Stimulated activated CD4-positive, alpha-beta T cell treated with anti-CD3 and anti-CD28 coated beads, Interleukin-1b, Interleukin-23, amount 100 ng/mL, for 1 hour (primary cell): ENCODE measurements around the gene EZH1.
A peak's percentile ranks its signal among the peaks of the same experiment; 100 is the strongest.
"Not testable (repeated sequence)": the region's sequence is repeated elsewhere in the genome, so short reads cannot be mapped to it uniquely, and the experiment has no call there.

Experiments used
- DNase-seq, 2 donors: peaks; one replicate each; pipeline ENCODE4 v3.0.0-alpha.2; 2020; ENCODE audit warnings: low read depth in 2 of 2

The EZH1 gene

GRCh38 chr17:42669977-42670788 is 74.7 kb downstream of the EZH1 start:
- no peak for DNase-seq

GRCh38 chr17:42669705-42669976 is 75.2 kb downstream of the EZH1 start:
- DNase-seq, result no peak

DNA sequence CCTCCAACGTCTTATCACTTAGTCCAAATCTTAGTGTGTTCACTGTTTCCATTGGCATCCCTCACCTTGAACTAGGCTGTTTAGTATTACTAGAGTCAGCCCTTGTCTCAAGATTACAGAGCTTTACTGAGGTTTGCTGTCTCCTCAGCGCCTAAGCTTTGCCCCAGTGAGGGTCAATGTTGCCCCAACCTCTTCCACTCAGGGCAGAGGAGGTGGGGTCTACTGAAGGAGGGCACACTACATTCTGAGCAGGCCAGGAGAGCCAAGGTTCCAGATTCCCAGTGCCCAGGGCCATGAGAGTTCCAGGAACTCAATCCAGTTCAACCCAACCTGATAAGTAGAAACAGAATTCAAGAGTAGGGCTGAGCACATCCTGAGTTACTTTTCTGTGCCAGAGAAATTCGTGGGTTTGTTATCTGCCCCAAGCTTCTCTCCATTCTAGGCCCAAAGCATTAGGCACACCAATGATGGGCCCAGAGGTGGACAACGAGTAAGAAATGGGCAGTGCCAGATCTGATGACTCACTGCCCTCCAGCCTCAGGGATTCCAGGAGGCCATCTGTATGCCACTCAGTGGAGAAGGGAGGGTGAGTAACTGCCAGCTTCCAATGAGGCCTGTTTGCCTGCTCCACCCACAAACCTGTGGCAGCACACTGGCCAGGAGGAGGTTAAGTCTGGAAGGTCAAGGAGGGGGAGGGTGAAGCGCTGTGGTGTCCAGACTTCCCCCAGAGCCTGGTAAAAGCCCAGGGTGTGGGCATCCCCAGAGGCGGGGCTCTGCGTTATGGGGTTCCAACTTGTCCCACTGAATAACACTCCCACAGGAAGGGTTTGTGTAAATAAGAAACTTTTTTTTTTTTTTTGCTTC is 77.5 kb downstream of the EZH1 start:
- no peak for DNase-seq

GRCh38 chr17:42666126-42666525 is 78.7 kb downstream of the EZH1 start:
- not testable (repeated sequence) for DNase-seq

- DNase-seq, result no peak
Measured at GRCh38 chr17:42665581-42666001, 79.2 kb downstream of the EZH1 start.

DNA sequence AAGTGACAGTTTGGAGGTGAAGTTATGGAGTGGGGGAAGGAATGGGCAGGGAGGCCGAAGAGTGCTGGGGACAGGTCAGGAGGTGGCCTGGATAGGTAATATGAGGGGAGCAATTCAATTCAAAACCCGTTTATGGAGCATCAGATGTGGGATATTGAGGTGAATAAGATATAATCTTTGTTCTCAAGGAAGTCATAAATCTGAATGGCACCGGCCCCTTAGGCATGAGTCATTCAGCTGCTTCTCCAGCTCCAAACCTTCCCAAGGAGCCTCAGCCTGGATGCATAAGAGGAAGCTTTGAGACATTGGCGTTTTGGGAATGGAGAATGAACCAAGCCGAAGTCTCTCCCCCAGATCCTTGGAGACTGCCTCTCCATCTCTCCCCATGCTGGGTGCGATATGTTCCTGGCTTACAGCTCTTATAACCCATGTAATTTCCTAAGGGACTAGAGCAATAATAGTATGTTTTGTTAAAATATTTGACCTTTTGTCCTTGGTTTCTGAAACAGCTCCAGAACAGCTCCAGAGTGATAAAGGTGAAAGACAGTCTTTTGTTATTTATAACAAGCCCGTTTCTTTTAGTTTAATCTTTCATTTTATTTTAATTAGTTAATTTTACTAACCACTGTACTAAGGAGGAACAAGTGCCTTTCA is 84.0 kb downstream of the EZH1 start:
- DNase-seq, result no peak

GRCh38 chr17:42659932-42660274 is 84.9 kb downstream of the EZH1 start:
- DNase-seq, result not testable (repeated sequence)

DNA sequence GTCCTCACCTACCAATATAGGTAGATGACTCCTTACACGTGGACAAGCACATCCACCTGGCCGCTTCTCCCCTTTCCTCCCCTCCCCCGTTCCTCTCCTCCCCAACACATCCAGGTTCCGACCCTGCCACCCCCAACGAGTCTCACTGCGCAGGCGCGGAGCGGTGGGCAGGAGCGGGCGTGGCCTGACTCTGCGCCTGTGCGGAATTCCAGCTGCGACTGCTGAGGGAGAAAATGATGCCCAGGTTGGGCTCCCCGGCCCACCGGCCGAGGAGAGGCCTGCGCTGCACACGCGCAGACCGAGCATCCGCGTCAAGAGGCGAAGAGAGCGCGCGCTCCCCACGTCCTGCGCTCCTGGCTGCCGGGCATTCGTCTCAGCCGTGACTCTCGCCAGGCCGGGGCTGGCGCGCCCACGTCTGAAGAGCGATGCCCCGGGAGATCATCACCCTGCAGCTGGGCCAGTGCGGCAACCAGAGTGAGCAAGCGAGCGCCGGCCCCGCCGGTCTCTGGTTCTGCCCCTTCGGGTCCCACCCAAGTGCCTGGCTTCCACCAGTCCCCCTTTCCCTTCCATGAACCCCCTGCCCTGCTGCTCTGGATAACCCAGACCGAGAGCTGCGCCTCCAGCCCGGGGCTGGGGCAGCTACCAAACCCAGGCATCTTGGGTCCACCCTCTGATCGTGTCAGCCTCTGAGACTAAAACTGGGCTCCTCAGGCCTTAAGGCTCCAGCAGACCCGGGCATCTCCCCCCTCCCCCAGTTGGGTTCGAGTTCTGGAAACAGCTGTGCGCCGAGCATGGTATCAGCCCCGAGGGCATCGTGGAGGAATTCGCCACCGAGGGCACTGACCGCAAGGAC is 85.5 kb downstream of the EZH1 start, which contains the start of gene TUBG2:
Gene TUBG2 (plus strand): TSS at position 206 of the 853 bp plus-strand sequence. CDS start 220 bp downstream, at position 426.
- DNase-seq, result peak in 1 of 2 donors; percentile 70

- no peak for DNase-seq
Measured at GRCh38 chr17:42657824-42658588, 86.8 kb downstream of the EZH1 start.

- DNase-seq, result no peak
Measured at GRCh38 chr17:42655528-42655927, 89.3 kb downstream of the EZH1 start.

DNA sequence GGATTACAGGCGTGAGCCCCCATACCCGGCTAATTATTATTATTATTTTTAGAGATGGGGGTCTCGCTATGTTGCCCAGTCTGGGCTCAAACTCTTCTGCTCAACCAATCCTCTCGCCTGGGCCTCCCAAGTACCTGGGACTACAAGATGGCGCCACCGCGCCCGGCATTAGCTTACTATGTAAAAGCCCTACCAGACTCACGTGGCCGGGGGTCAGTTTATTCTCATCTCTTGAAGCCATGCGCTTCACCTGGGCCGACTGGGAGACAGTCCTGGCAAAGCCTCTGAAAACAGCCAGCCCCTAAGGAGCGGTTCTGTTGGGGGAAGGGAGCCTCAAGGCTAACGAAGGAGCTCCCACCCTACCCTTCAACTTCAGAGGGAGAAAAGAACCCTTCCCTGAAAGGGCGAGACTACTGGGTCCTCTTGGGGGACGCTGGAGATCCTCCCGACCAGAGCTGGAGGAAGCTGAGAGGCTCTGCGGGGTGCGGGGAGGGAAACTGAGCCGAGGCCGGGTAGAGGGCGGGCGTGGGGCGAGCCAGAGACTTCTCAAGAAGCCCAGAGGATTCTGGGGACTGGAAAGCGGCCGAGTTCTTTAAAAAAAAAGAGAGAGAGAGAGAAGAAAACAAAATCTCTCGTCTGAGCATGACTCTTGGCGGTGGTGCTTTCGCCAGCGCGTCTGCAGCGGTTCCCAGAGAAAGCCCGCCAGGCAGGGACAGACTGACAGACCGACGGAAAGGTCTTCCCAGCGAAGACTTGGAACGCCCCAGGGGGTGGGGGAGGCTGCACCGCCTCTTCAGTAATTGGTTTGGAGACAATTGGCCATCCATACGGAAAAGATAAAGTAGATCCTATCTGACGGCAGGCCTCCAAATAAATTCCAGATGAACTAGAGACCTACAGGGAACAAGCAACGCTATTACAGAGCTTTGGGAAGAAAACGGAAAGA is 91.4 kb downstream of the EZH1 start:
- no peak for DNase-seq

GRCh38 chr17:42651392-42651791 is 93.4 kb downstream of the EZH1 start:
- DNase-seq, result no peak
